Prostate gland (tissue), 2 donors: ENCODE data around the gene FOXJ3.

Experiments
- CTCF ChIP-seq, 4 experiments: fragments of 200-600 bp in 2 of 4; fragments of 450-650 bp in 2 of 4; sonication (generic) in 2 of 4; IDR thresholded peaks; 1 replicate in 3 of 4; 2 replicates in 1 of 4; pipeline ENCODE4 v1.5.1; 2016 to 2019; ENCODE audit warnings: antibody characterized with exemption in 4 of 4, mild to moderate bottlenecking in 2 of 4, moderate library complexity in 2 of 4
- POLR2A ChIP-seq: fragments of 450-650 bp; IDR thresholded peaks from one replicate; pipeline ENCODE4 v1.6.1; 2016; ENCODE audit warnings: antibody characterized with exemption, mild to moderate bottlenecking

- TF ChIP-seq CTCF (IDR thresholded peaks at IDR 0.05) (no peak), POLR2A (no peak)
These were observed 46.2 kb upstream of the FOXJ3 start for GRCh38 chr1:42381280-42381673.
